ENCODE measurements around the gene STX4.

STX4 gene

DNA sequence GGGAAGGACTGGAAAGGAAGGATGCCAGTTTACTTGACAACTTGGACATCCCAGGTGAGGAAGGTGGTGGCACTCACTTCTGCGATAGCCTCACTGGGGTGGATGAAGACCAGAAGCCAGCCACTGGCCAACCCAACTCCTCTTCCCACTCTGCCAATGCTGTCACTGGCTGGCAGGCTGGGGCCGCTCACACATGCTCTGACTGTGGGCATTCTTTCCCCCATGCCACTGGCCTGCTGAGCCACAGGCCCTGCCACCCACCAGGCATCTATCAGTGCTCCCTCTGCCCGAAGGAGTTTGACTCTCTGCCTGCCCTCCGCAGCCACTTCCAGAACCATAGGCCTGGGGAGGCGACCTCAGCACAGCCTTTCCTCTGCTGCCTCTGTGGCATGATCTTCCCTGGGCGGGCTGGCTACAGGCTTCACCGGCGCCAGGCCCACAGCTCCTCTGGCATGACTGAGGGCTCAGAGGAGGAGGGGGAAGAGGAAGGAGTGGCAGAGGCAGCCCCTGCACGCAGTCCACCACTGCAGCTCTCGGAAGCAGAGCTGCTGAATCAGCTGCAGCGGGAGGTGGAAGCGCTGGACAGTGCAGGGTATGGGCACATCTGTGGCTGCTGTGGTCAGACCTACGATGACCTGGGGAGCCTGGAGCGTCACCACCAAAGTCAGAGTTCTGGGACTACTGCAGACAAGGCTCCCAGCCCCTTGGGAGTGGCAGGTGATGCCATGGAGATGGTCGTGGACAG, 45.4 kb downstream of the STX4 start:
- TF ChIP-seq, protein P1, sequence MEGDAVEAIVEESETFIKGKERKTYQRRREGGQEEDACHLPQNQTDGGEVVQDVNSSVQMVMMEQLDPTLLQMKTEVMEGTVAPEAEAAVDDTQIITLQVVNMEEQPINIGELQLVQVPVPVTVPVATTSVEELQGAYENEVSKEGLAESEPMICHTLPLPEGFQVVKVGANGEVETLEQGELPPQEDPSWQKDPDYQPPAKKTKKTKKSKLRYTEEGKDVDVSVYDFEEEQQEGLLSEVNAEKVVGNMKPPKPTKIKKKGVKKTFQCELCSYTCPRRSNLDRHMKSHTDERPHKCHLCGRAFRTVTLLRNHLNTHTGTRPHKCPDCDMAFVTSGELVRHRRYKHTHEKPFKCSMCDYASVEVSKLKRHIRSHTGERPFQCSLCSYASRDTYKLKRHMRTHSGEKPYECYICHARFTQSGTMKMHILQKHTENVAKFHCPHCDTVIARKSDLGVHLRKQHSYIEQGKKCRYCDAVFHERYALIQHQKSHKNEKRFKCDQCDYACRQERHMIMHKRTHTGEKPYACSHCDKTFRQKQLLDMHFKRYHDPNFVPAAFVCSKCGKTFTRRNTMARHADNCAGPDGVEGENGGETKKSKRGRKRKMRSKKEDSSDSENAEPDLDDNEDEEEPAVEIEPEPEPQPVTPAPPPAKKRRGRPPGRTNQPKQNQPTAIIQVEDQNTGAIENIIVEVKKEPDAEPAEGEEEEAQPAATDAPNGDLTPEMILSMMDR (IDR thresholded peaks at IDR 0.05; ENCODE audit: borderline replicate concordance, insufficient read depth, low read depth, low read length), result no peak
- no peak overlapping the region for H3K4me3 ChIP-seq (ENCODE audit: low read depth, low read length)

DNA sequence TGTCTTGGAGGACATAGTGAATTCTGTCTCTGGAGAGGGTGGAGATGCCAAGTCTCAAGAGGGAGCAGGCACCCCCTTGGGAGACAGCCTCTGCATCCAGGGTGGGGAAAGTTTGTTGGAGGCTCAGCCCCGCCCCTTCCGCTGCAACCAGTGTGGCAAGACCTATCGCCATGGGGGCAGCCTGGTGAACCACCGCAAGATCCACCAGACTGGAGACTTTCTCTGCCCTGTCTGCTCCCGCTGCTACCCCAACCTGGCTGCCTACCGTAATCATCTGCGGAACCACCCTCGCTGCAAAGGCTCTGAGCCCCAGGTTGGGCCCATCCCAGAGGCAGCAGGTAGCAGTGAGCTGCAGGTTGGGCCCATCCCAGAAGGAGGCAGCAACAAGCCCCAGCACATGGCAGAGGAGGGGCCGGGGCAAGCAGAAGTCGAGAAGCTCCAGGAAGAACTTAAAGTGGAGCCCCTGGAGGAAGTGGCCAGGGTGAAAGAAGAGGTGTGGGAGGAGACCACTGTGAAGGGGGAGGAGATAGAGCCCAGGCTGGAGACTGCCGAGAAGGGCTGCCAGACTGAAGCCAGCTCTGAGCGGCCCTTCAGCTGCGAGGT, 46.1 kb downstream of the STX4 start:
- TF ChIP-seq, protein P1 (IDR thresholded peaks at IDR 0.05; ENCODE audit: borderline replicate concordance, insufficient read depth, low read depth, low read length), result no peak
- no peak overlapping the region for H3K4me3 ChIP-seq (ENCODE audit: low read depth, low read length)

DNA sequence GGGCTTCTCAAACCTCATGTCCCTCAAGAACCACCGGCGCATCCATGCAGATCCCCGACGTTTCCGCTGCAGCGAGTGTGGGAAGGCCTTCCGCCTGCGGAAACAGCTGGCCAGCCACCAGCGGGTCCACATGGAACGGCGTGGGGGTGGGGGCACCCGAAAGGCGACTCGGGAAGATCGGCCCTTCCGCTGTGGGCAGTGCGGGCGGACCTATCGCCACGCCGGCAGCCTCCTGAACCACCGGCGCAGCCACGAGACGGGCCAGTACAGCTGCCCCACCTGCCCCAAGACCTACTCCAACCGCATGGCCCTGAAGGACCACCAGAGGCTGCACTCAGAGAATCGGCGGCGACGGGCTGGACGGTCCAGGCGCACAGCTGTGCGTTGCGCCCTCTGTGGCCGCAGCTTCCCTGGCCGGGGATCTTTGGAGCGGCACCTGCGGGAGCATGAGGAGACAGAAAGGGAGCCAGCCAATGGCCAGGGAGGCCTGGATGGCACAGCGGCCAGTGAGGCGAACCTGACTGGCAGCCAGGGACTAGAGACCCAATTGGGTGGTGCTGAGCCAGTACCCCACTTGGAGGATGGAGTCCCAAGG, 46.8 kb downstream of the STX4 start:
- no peak overlapping the region for H3K4me3 ChIP-seq (ENCODE audit: low read depth, low read length)
- TF ChIP-seq, protein P1 (IDR thresholded peaks at IDR 0.05; ENCODE audit: borderline replicate concordance, insufficient read depth, low read depth, low read length), result no peak

DNA sequence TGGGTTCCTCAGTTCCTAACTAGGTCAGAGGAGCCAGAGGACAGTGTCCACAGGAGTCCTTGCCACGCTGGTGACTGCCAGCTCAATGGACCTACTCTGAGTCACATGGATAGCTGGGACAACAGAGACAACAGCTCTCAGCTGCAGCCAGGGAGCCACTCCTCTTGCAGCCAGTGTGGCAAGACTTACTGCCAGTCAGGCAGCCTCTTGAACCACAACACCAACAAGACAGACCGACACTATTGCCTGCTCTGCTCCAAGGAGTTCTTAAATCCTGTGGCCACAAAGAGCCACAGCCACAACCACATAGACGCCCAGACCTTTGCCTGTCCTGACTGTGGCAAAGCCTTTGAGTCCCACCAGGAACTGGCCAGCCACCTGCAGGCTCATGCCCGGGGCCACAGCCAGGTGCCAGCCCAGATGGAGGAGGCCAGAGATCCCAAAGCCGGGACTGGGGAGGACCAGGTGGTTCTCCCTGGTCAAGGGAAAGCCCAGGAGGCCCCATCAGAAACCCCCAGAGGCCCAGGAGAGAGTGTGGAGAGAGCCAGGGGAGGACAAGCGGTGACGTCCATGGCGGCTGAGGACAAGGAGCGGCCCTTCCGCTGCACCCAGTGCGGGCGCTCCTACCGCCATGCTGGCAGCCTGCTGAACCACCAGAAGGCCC, 47.5 kb downstream of the STX4 start:
- H3K4me3 ChIP-seq (ENCODE audit: low read depth, low read length), result no peak overlapping the region
- TF ChIP-seq, protein P1 (IDR thresholded peaks at IDR 0.05; ENCODE audit: borderline replicate concordance, insufficient read depth, low read depth, low read length), result no peak

DNA sequence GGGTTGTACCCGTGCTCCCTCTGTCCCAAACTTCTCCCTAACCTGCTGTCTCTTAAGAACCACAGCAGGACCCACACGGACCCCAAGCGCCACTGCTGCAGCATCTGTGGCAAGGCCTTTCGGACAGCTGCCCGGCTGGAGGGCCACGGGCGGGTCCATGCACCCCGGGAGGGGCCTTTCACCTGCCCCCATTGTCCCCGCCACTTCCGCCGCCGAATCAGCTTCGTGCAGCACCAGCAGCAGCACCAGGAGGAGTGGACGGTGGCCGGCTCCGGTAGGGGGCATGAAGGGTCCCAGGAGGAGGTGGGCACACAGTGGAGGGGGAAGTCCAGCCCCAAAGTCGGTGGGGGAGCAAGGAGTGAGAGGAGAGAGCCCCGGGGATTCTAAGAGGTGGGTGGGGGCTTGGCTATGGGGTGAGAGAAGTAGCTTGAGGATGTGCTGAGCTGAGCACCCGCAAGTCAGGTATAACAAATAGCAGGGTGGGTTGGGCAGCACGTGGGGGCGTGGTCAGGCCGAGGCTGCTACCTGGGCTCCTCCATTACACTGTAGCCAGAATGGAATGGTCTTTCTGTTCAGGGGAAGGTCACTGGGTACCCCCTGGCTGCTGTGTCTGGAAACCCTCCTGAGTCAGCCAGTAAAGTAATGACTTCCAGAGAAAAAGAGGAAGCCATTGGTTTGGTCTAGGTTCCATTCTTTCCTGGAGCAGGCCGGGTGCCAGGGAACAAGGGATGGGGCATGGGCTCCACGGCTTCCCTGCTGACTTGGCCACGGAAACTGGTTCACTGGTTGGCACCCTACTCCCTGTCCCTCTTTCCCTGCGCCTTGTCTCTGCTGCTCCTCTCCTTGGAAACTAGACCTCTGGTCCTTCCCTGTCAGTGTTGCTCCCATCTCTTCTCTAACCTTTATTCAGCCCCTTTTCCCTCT, 48.3 kb downstream of the STX4 start:
- H3K4me3 ChIP-seq (ENCODE audit: low read depth, low read length), result no peak overlapping the region

More for the DNA sequence above, 48.3 kb downstream of the STX4 start:
- TF ChIP-seq, protein P1 (IDR thresholded peaks at IDR 0.05; ENCODE audit: borderline replicate concordance, insufficient read depth, low read depth, low read length), result no peak
